ENCODE data around the gene HSPB6.
"Not testable (repeated sequence)": the region's sequence is repeated elsewhere in the genome, so short reads cannot be mapped to it uniquely, and the experiment has no call there.

The HSPB6 gene

GRCh38 chr19:35725216-35725861 lies 31.5 kb downstream of the HSPB6 start:
- no peaks in the 10 kb centered on the region for H3K9me3 ChIP-seq (ENCODE audit: low read length)
- no peaks in the 10 kb centered on the region for H4K20me1 ChIP-seq (ENCODE audit: insufficient read depth, low read length)
- no peaks in the 10 kb centered on the region for H3K27me3 ChIP-seq (ENCODE audit: insufficient read depth, low read length)
- no peaks in the 10 kb centered on the region for H3K9me2 ChIP-seq (ENCODE audit: low read depth, low read length)
- H3K4me2 ChIP-seq (ENCODE audit: low read length): no peak overlapping the region
- no peak overlapping the region for H3K9ac ChIP-seq (ENCODE audit: low read length)
- no peak for TF ChIP-seq CTCF (IDR thresholded peaks at IDR 0.05; ENCODE audit: low read length)
- TF ChIP-seq EZH2 (IDR thresholded peaks at IDR 0.05; ENCODE audit: borderline replicate concordance, low read length): no peak
- H3K4me3 ChIP-seq (ENCODE audit: low read depth, low read length, poor library complexity, severe bottlenecking): no peak overlapping the region
- no peak overlapping the region for H3K27ac ChIP-seq (ENCODE audit: low read depth, low read length, poor library complexity, severe bottlenecking)
- no peaks in the 10 kb centered on the region for H3K79me2 ChIP-seq (ENCODE audit: insufficient read depth, low read length)
- H3K36me3 ChIP-seq (ENCODE audit: insufficient read depth, low read length): peaks cover 90% of the 10 kb centered on the region
- H2AFZ ChIP-seq (ENCODE audit: low read length): no peak overlapping the region
- H3K4me1 ChIP-seq (ENCODE audit: insufficient read depth, low read length, severe bottlenecking): no peaks in the 10 kb centered on the region
- H3F3A ChIP-seq (ENCODE audit: insufficient read depth, low read length): no peaks in the 10 kb centered on the region

GRCh38 chr19:35724560-35724959 lies 32.3 kb downstream of the HSPB6 start:
- Histone ChIP-seq H2AFZ (ENCODE audit: low read length) (no peak overlapping the region), H3K27ac (ENCODE audit: low read depth, low read length, poor library complexity, severe bottlenecking) (no peak overlapping the region), H3K9me2 (ENCODE audit: low read depth, low read length) (no peaks in the 10 kb centered on the region), H3K9me3 (ENCODE audit: low read length) (no peaks in the 10 kb centered on the region), H3K79me2 (ENCODE audit: insufficient read depth, low read length) (no peaks in the 10 kb centered on the region; the same call in 1 of the 2 replicates), H4K20me1 (ENCODE audit: insufficient read depth, low read length) (no peaks in the 10 kb centered on the region), H3F3A (ENCODE audit: insufficient read depth, low read length) (no peaks in the 10 kb centered on the region), H3K4me1 (ENCODE audit: insufficient read depth, low read length, severe bottlenecking) (peaks cover 2% of the 10 kb centered on the region), H3K4me2 (ENCODE audit: low read length) (no peak overlapping the region), H3K36me3 (ENCODE audit: insufficient read depth, low read length) (peaks cover 89% of the 10 kb centered on the region), H3K4me3 (ENCODE audit: low read depth, low read length, poor library complexity, severe bottlenecking) (no peak overlapping the region), H3K27me3 (ENCODE audit: insufficient read depth, low read length) (no peaks in the 10 kb centered on the region), H3K9ac (ENCODE audit: low read length) (no peak overlapping the region)
- TF ChIP-seq CTCF (IDR thresholded peaks at IDR 0.05; ENCODE audit: low read length) (no peak), EZH2 (IDR thresholded peaks at IDR 0.05; ENCODE audit: borderline replicate concordance, low read length) (no peak)

- H3K4me3 ChIP-seq (ENCODE audit: low read depth, low read length, poor library complexity, severe bottlenecking); H3K27me3 ChIP-seq (ENCODE audit: insufficient read depth, low read length); H3K4me2 ChIP-seq (ENCODE audit: low read length); H4K20me1 ChIP-seq (ENCODE audit: insufficient read depth, low read length); H3K9me2 ChIP-seq (ENCODE audit: low read depth, low read length); H3F3A ChIP-seq (ENCODE audit: insufficient read depth, low read length); H3K9ac ChIP-seq (ENCODE audit: low read length); H3K79me2 ChIP-seq (ENCODE audit: insufficient read depth, low read length); H3K9me3 ChIP-seq (ENCODE audit: low read length); H2AFZ ChIP-seq (ENCODE audit: low read length); H3K27ac ChIP-seq (ENCODE audit: low read depth, low read length, poor library complexity, severe bottlenecking); H3K4me1 ChIP-seq (ENCODE audit: insufficient read depth, low read length, severe bottlenecking): not testable (repeated sequence)
- peaks cover 87% of the 10 kb centered on the region for H3K36me3 ChIP-seq (ENCODE audit: insufficient read depth, low read length)
Measured at GRCh38 chr19:35724132-35724531, 32.7 kb downstream of the HSPB6 start.

GRCh38 chr19:35723671-35724070 lies 33.2 kb downstream of the HSPB6 start:
- Histone ChIP-seq H3K4me1 (ENCODE audit: insufficient read depth, low read length, severe bottlenecking) (peaks cover 11% of the 10 kb centered on the region), H4K20me1 (ENCODE audit: insufficient read depth, low read length) (no peaks in the 10 kb centered on the region), H3K9me2 (ENCODE audit: low read depth, low read length) (no peaks in the 10 kb centered on the region), H3K79me2 (ENCODE audit: insufficient read depth, low read length) (peaks cover 5% of the 10 kb centered on the region), H3K9me3 (ENCODE audit: low read length) (no peaks in the 10 kb centered on the region), H3K27me3 (ENCODE audit: insufficient read depth, low read length) (no peaks in the 10 kb centered on the region), H3K36me3 (ENCODE audit: insufficient read depth, low read length) (peaks cover 83% of the 10 kb centered on the region), H3F3A (ENCODE audit: insufficient read depth, low read length) (no peaks in the 10 kb centered on the region), H2AFZ (ENCODE audit: low read length) (no peak overlapping the region), H3K4me2 (ENCODE audit: low read length) (no peak overlapping the region), H3K9ac (ENCODE audit: low read length) (no peak overlapping the region), H3K4me3 (ENCODE audit: low read depth, low read length, poor library complexity, severe bottlenecking) (no peak overlapping the region), H3K27ac (ENCODE audit: low read depth, low read length, poor library complexity, severe bottlenecking) (no peak overlapping the region)
- TF ChIP-seq EZH2 (IDR thresholded peaks at IDR 0.05; ENCODE audit: borderline replicate concordance, low read length) (no peak), CTCF (IDR thresholded peaks at IDR 0.05; ENCODE audit: low read length) (no peak)

All from OCI-LY1 (cell line).